Neural progenitor cell (in vitro differentiated cells): Measurements from ENCODE around the gene CEP170B.
"Not testable (repeated sequence)": the region's sequence is repeated elsewhere in the genome, so short reads cannot be mapped to it uniquely, and the experiment has no call there.

Experiments
- CTCF ChIP-seq: fragments of 200-600 bp; sonication (generic); IDR thresholded peaks from 2 replicates; pipeline ENCODE4 v1.5.1; 2017; ENCODE audit warnings: antibody characterized with exemption, mild to moderate bottlenecking
- EZH2 ChIP-seq: fragments of 200-600 bp; sonication (generic); IDR thresholded peaks from 2 replicates; pipeline ENCODE4 v1.6.1; 2017; ENCODE audit warnings: antibody characterized with exemption, mild to moderate bottlenecking, moderate library complexity
- EZH2phosphoT487 ChIP-seq: fragments of 200-600 bp; sonication (generic); IDR thresholded peaks from 2 replicates; pipeline ENCODE4 v1.6.1; 2017; ENCODE audit warnings: antibody characterized with exemption

- not testable (repeated sequence) for TF ChIP-seq CTCF, EZH2phosphoT487, EZH2
These were observed 28.7 kb upstream of the CEP170B start for GRCh38 chr14:104836171-104836935.
